ENCODE results near the gene RNASEH2B.

The RNASEH2B gene

DNA sequence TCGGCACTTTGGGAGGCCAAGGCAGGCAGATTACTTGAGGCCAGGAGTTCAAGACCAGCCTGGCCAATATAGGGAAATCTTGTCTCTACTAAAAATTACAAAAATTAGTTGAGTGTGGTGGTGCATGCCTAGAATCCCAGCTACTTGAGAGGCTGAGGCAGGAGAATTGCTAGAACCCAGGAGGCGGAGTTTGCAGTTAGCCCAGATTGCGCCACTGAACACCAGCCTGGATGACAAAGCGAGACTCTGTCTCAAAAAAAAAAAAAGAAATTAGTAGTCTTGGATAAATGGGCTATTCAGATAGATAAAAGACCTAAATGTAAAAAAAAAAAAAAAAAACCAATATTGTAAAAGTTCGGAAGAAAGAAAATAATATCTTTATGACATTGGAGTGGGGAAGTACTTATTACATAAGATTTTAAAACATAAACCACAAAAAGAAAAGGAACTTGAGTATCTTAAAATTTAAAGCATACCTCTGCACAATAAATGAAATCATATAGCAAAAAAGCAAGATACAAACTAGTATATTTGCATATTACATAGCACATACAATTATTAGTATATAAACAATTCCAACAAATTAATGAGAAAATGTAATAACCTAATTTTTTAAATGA, 26.7 kb upstream of the RNASEH2B start:
- Histone ChIP-seq H3K4me1 (ENCODE audit: control insufficient read depth, low read length) (peaks cover 16% of the 10 kb centered on the region), H3K27me3 (ENCODE audit: control insufficient read depth, low read length) (no peaks in the 10 kb centered on the region)

DNA sequence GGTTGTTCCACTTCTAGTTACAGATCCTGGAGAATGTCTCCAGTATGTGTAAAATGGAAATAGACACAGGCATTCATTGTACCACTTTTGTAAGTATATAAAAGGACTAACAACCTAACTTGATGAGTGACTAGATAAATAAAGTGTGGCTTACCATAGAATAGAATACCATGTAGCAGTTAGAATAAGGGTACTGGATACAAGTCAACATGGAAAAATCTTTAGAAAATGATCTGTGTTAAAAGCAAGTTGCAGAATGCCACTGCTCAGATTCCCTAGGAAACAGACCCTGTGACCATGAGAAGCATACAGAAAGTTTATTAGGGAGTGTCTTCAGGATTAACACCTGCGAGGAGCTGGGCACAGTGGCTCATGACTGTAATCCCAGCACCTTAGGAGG, 25.9 kb upstream of the RNASEH2B start:
- H3K4me3 ChIP-seq (ENCODE audit: low read length) = no peak overlapping the region
- H3K27ac ChIP-seq (ENCODE audit: low read depth, low read length) = no peak overlapping the region
- no peaks in the 10 kb centered on the region for H3K9me2 ChIP-seq (replicated peaks; ENCODE audit: control insufficient read depth, low read length)
- TF ChIP-seq EZH2phosphoT487 (IDR thresholded peaks at IDR 0.05; ENCODE audit: borderline replicate concordance, low read length) = no peak
- H3K79me2 ChIP-seq (ENCODE audit: control insufficient read depth, low read length) = no peaks in the 10 kb centered on the region
- no peak overlapping the region for H3K4me2 ChIP-seq (ENCODE audit: low read length)
- H3K36me3 ChIP-seq (ENCODE audit: control insufficient read depth, low read length) = no peaks in the 10 kb centered on the region
- H3K9me3 ChIP-seq (ENCODE audit: control insufficient read depth, insufficient read depth, low read length) = no peaks in the 10 kb centered on the region; the same call in 1 of the 2 replicates
- H3K4me1 ChIP-seq (ENCODE audit: control insufficient read depth, low read length) = peaks cover 16% of the 10 kb centered on the region
- H3F3A ChIP-seq (ENCODE audit: control insufficient read depth, insufficient read depth) = no peaks in the 10 kb centered on the region
- H4K20me1 ChIP-seq (ENCODE audit: control insufficient read depth, insufficient read depth, low read depth, low read length) = no peaks in the 10 kb centered on the region
- no peaks in the 10 kb centered on the region for H3K27me3 ChIP-seq (ENCODE audit: control insufficient read depth, low read length)

More for the DNA sequence above, 26.7 kb upstream of the RNASEH2B start:
- Histone ChIP-seq H4K20me1 (ENCODE audit: control insufficient read depth, insufficient read depth, low read depth, low read length) (no peaks in the 10 kb centered on the region), H3K9me2 (replicated peaks; ENCODE audit: control insufficient read depth, low read length) (no peaks in the 10 kb centered on the region), H3K4me2 (ENCODE audit: low read length) (no peak overlapping the region), H3K9me3 (ENCODE audit: control insufficient read depth, insufficient read depth, low read length) (no peaks in the 10 kb centered on the region; the same call in 1 of the 2 replicates), H3K27ac (ENCODE audit: low read depth, low read length) (no peak overlapping the region), H3F3A (ENCODE audit: control insufficient read depth, insufficient read depth) (no peaks in the 10 kb centered on the region), H3K4me3 (ENCODE audit: low read length) (no peak overlapping the region), H3K36me3 (ENCODE audit: control insufficient read depth, low read length) (no peaks in the 10 kb centered on the region), H3K79me2 (ENCODE audit: control insufficient read depth, low read length) (no peaks in the 10 kb centered on the region)
- TF ChIP-seq, protein P1, sequence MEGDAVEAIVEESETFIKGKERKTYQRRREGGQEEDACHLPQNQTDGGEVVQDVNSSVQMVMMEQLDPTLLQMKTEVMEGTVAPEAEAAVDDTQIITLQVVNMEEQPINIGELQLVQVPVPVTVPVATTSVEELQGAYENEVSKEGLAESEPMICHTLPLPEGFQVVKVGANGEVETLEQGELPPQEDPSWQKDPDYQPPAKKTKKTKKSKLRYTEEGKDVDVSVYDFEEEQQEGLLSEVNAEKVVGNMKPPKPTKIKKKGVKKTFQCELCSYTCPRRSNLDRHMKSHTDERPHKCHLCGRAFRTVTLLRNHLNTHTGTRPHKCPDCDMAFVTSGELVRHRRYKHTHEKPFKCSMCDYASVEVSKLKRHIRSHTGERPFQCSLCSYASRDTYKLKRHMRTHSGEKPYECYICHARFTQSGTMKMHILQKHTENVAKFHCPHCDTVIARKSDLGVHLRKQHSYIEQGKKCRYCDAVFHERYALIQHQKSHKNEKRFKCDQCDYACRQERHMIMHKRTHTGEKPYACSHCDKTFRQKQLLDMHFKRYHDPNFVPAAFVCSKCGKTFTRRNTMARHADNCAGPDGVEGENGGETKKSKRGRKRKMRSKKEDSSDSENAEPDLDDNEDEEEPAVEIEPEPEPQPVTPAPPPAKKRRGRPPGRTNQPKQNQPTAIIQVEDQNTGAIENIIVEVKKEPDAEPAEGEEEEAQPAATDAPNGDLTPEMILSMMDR (IDR thresholded peaks at IDR 0.05; ENCODE audit: low read depth, low read length, poor library complexity, severe bottlenecking) = no peak
- no peak for TF ChIP-seq EZH2phosphoT487 (IDR thresholded peaks at IDR 0.05; ENCODE audit: borderline replicate concordance, low read length)

DNA sequence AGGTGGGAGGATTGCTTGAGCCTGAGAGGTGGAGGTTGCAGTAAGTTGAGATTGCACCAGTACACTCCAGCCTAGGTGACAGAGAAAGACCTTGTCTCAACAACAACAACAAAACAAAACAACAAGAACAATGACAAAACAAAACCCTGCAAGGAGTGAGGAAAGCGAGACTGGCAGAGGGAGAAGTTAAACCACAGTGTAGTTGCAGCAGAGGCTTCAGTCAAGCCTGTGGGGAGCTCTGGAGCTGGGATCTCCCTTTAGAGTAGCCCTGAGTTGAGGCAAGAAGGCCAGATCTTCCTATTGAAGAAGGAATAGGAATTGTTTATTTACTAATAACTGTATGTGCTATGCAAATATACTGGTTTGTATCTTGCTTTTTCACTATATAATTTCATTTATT, 25.3 kb upstream of the RNASEH2B start:
- Histone ChIP-seq H3K4me3 (ENCODE audit: low read length) (no peak overlapping the region), H3K27ac (ENCODE audit: low read depth, low read length) (no peak overlapping the region)

DNA sequence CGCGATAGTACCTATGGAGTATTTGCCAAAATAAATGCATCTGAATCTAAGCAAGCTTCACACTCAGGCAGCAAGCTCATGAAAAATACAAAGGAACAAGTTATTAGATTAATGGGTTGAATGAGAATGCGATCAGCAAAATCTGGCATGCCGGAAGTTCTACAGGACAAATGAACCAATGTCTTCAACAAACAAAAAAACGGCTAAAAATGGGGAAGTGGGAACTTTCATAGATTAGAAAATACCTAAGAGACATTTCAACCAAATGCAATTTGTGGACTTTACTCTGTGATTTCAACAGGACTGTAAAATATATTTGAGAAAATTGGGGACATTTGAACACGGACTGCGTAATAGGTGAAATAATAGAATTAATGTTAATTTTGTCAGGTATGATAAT, 22.4 kb upstream of the RNASEH2B start:
- Histone ChIP-seq H3K27me3 (ENCODE audit: control insufficient read depth, low read length) (no peaks in the 10 kb centered on the region), H3F3A (ENCODE audit: control insufficient read depth, insufficient read depth) (no peaks in the 10 kb centered on the region), H3K4me3 (ENCODE audit: low read length) (0 out of 2 replicates have a peak overlapping the region, but pooled peaks have one; percentile 7), H4K20me1 (ENCODE audit: control insufficient read depth, insufficient read depth, low read depth, low read length) (no peaks in the 10 kb centered on the region), H3K9me2 (replicated peaks; ENCODE audit: control insufficient read depth, low read length) (no peaks in the 10 kb centered on the region), H3K27ac (ENCODE audit: low read depth, low read length) (no peak overlapping the region), H3K4me1 (ENCODE audit: control insufficient read depth, low read length) (peaks cover 37% of the 10 kb centered on the region), H3K79me2 (ENCODE audit: control insufficient read depth, low read length) (no peaks in the 10 kb centered on the region), H3K36me3 (ENCODE audit: control insufficient read depth, low read length) (no peaks in the 10 kb centered on the region), H3K9me3 (ENCODE audit: control insufficient read depth, insufficient read depth, low read length) (no peaks in the 10 kb centered on the region; the same call in 1 of the 2 replicates), H3K4me2 (ENCODE audit: low read length) (peak overlapping the region; percentile 8)
- TF ChIP-seq, protein P1 (IDR thresholded peaks at IDR 0.05; ENCODE audit: low read depth, low read length, poor library complexity, severe bottlenecking) = no peak
- TF ChIP-seq EZH2phosphoT487 (IDR thresholded peaks at IDR 0.05; ENCODE audit: borderline replicate concordance, low read length) = no peak

More for the DNA sequence above, 25.3 kb upstream of the RNASEH2B start:
- H3K9me3 ChIP-seq (ENCODE audit: control insufficient read depth, insufficient read depth, low read length) = no peaks in the 10 kb centered on the region; the same call in 1 of the 2 replicates
- no peak for TF ChIP-seq EZH2phosphoT487 (IDR thresholded peaks at IDR 0.05; ENCODE audit: borderline replicate concordance, low read length)
- TF ChIP-seq, protein P1 (IDR thresholded peaks at IDR 0.05; ENCODE audit: low read depth, low read length, poor library complexity, severe bottlenecking) = no peak
- no peaks in the 10 kb centered on the region for H3K36me3 ChIP-seq (ENCODE audit: control insufficient read depth, low read length)
- H3K9me2 ChIP-seq (replicated peaks; ENCODE audit: control insufficient read depth, low read length) = no peaks in the 10 kb centered on the region
- no peaks in the 10 kb centered on the region for H3F3A ChIP-seq (ENCODE audit: control insufficient read depth, insufficient read depth)
- H4K20me1 ChIP-seq (ENCODE audit: control insufficient read depth, insufficient read depth, low read depth, low read length) = no peaks in the 10 kb centered on the region
- no peaks in the 10 kb centered on the region for H3K79me2 ChIP-seq (ENCODE audit: control insufficient read depth, low read length)
- H3K27me3 ChIP-seq (ENCODE audit: control insufficient read depth, low read length) = no peaks in the 10 kb centered on the region
- H3K4me1 ChIP-seq (ENCODE audit: control insufficient read depth, low read length) = peaks cover 19% of the 10 kb centered on the region
- no peak overlapping the region for H3K4me2 ChIP-seq (ENCODE audit: low read length)
